ENCODE data around the gene SLC9A9. TPM values are rescaled to one million over a fixed set of nuclear protein-coding genes. Genes with fewer than 3 reads are reported as not detected.

Gene SLC9A9
- total and polyA plus RNA-seq, 8 donors, result 0.58 to 29.7 (median 14.0) TPM

DNA sequence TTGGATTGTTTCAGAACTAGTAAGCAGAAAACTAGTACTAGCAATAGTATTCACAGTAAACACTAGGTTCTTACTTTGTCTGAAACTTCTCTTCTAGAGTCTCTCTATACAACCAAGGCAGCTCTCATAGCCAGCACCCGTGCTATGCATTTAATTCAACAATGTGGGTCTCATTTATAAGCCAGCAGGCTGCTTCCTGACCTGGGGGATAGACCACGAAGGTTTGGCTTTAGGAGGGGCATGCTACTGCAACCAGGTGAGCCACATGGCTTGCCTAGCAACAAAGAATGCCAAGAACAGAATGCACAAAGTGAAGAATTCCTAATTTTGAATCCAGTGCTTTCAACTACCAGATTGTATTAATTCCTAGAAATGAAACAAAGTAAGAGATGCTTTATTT lies 514.9 kb downstream of the SLC9A9 start:
- Histone ChIP-seq H3K36me3 (no peaks in the 10 kb centered on the region), H3K27me3 (no peaks in the 10 kb centered on the region), H3K27ac (no peak overlapping the region), H3K4me1 (peaks cover 0 to 18% (median 7%) of the 10 kb centered on the region in 4 donors), H3K4me3 (no peak overlapping the region), H3K9me3 (peaks cover 0 to 8% (median 3%) of the 10 kb centered on the region in 4 donors)
- intact Hi-C loops (cut with DNase I; ENCODE audit: low total_unique reads), result no loop called here
- DNase-seq, result no peak
- WGBS, 5 donors, result 39 to 82% (median 48%) methylated on average over 2 of the region's 2 CpGs
- no peak for TF ChIP-seq EP300 (IDR thresholded peaks at IDR 0.05)
- no peak for TF ChIP-seq POLR2A (IDR thresholded peaks at IDR 0.05)
- TF ChIP-seq POLR2AphosphoS5 (IDR thresholded peaks at IDR 0.05), result no peak
- TF ChIP-seq, protein P1, sequence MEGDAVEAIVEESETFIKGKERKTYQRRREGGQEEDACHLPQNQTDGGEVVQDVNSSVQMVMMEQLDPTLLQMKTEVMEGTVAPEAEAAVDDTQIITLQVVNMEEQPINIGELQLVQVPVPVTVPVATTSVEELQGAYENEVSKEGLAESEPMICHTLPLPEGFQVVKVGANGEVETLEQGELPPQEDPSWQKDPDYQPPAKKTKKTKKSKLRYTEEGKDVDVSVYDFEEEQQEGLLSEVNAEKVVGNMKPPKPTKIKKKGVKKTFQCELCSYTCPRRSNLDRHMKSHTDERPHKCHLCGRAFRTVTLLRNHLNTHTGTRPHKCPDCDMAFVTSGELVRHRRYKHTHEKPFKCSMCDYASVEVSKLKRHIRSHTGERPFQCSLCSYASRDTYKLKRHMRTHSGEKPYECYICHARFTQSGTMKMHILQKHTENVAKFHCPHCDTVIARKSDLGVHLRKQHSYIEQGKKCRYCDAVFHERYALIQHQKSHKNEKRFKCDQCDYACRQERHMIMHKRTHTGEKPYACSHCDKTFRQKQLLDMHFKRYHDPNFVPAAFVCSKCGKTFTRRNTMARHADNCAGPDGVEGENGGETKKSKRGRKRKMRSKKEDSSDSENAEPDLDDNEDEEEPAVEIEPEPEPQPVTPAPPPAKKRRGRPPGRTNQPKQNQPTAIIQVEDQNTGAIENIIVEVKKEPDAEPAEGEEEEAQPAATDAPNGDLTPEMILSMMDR (IDR thresholded peaks at IDR 0.05), result no peak

DNA sequence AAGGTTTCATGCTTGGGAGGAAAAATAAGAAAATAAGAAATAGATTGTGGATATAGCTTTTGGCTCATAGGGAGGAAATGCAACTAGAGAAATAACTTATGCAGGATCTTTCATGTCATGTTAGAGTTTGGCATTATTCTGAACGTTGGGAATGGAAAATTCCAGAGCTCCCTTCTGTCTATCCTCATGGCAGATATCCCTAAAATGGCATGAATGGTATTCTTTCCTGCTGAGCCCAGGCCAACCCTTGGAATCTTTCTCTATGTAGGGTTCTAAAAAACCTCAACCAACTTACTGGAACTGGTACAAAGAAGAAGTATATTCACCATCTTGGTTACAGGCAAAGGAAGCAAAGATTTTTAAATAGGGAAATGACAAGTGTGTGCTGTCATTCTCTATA lies 516.2 kb downstream of the SLC9A9 start:
- intact Hi-C loops (cut with DNase I; ENCODE audit: low total_unique reads), result no loop called here
- peaks cover 0 to 18% (median 7%) of the 10 kb centered on the region in 4 donors for H3K4me1 ChIP-seq
- no peak overlapping the region for H3K4me3 ChIP-seq
- no peak overlapping the region for H3K27ac ChIP-seq
- DNase-seq, result no peak
- no peaks in the 10 kb centered on the region for H3K36me3 ChIP-seq
- H3K27me3 ChIP-seq, result no peaks in the 10 kb centered on the region
- 23 to 55% (median 38%) methylated on average over 1 of the region's 1 CpG for WGBS, 5 donors
- no peak for TF ChIP-seq POLR2AphosphoS5 (IDR thresholded peaks at IDR 0.05)
- TF ChIP-seq, protein P1 (IDR thresholded peaks at IDR 0.05), result no peak
- peaks cover 0 to 8% (median 3%) of the 10 kb centered on the region in 4 donors for H3K9me3 ChIP-seq

DNA sequence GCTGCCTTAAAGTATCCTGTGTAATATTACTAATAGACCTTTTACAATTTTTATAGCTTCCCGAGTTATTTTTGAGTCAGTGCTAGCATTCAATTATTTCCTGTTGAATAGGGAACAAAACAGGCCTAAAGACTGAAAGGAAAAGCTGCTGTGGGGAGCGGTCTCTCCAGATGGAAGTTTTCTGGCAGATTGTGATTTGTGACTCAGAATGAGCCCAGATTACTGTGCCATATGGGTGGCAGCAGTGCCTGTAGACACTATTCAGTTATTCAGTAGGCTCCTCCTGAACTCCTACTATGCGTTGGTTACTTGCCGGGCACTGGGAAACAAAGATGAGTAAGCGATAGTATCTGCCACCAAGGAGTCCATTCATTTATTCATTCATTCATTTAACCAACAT lies 516.9 kb downstream of the SLC9A9 start:
- Histone ChIP-seq H3K36me3 (no peaks in the 10 kb centered on the region), H3K4me3 (no peak overlapping the region), H3K9me3 (peaks cover 0 to 8% (median 3%) of the 10 kb centered on the region in 4 donors), H3K27ac (no peak overlapping the region), H3K4me1 (peaks cover 0 to 18% (median 7%) of the 10 kb centered on the region in 4 donors), H3K27me3 (no peaks in the 10 kb centered on the region)
- intact Hi-C loops (cut with DNase I; ENCODE audit: low total_unique reads), result no loop called here
- no peak for DNase-seq
- WGBS, 5 donors, result 78 to 89% (median 82%) methylated on average over 5 of the region's 5 CpGs
- TF ChIP-seq, protein P1 (IDR thresholded peaks at IDR 0.05), result no peak
- no peak for TF ChIP-seq EP300 (IDR thresholded peaks at IDR 0.05)

DNA sequence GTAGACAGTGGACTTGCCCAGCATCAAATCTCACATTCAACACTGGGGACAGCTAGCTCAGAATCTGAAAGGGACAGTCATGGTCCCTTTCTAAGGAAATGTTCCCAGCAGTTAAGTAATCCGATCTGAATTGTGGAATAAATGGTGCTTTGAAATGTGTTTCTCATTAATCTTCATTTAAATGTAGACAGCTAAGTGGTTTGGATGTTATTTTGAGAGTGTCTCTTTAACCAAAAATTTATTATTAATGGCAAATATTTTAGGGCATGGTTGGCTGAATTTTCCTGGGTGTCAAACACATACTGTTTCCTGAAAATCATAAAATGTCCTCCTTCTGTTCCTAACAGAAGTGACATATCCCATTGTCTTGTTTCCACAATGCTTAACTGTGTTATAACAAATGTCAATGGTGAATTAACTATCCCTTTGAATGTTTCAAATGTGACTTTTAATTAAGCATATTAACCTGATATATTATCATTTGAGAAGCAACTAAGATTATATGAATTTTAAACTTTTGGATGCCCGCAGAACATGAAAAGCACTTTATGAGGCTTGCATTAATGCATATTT lies 517.9 kb downstream of the SLC9A9 start:
- Histone ChIP-seq H3K9me3 (peaks cover 0 to 3% (median under 1%) of the 10 kb centered on the region in 4 donors), H3K27ac (no peak overlapping the region), H3K4me3 (no peak overlapping the region), H3K4me1 (peaks cover 0 to 18% (median 7%) of the 10 kb centered on the region in 4 donors), H3K36me3 (no peaks in the 10 kb centered on the region), H3K27me3 (no peaks in the 10 kb centered on the region)
- 61 to 88% (median 81%) methylated on average over 2 of the region's 2 CpGs for WGBS, 5 donors
- TF ChIP-seq POLR2A (IDR thresholded peaks at IDR 0.05) (no peak), EP300 (IDR thresholded peaks at IDR 0.05) (no peak), POLR2AphosphoS5 (IDR thresholded peaks at IDR 0.05) (no peak)
- intact Hi-C loops (cut with DNase I; ENCODE audit: low total_unique reads), result no loop called here
- no peak for DNase-seq

DNA sequence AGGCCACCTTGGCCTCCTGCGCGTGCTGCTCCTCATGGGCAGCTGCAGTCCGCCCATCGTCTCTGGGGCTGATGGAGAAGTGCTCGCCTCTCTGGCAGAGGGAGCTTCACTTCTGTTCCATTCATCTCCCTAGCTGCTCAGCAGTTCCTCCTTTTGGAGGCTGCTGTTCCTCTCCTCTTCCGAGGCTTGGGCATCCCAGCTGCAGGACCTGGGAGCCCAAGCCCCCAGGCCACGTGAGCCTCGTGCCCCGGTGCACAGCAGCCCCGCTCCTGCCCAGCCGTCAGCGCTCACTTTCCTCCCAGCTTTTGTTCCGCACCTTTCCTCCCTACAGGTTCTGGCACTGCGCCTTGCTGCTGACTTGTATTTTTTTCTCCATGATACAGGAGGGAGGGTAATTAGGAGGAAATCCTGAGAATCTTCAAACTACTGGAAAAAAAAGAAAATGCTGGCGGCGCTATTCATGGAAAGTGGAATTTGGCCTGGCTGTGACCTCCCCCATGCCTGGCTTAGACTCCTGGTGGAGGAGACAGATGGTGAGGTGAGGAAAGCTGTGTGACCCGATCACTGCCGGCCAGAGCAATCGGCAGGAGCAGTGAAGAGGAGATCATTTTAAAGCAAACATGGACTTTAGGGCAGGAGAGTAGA lies 518.6 kb downstream of the SLC9A9 start:
- Histone ChIP-seq H3K4me3 (no peak overlapping the region), H3K36me3 (no peaks in the 10 kb centered on the region), H3K27ac (no peak overlapping the region), H3K27me3 (no peaks in the 10 kb centered on the region), H3K9me3 (no peaks in the 10 kb centered on the region), H3K4me1 (peaks cover 0 to 18% (median 7%) of the 10 kb centered on the region in 4 donors)
- DNase-seq, result peak in 1 of 2 donors; percentile 58
- intact Hi-C loops (cut with DNase I; ENCODE audit: low total_unique reads), result no loop called here
- TF ChIP-seq, protein P1 (IDR thresholded peaks at IDR 0.05), result no peak
- TF ChIP-seq EP300 (IDR thresholded peaks at IDR 0.05), result no peak
- no peak for TF ChIP-seq POLR2AphosphoS5 (IDR thresholded peaks at IDR 0.05)
- TF ChIP-seq POLR2A (IDR thresholded peaks at IDR 0.05), result no peak
- 57 to 66% (median 64%) methylated on average over 19 of the region's 19 CpGs for WGBS, 5 donors
